ENCODE data around the gene KDM6B. TPM values are rescaled to one million over a fixed set of nuclear protein-coding genes. Genes with fewer than 3 reads are reported as not detected.

The KDM6B gene
- polyA plus RNA-seq, 1 donor from 2014 or later, result 2.5 TPM

- Histone ChIP-seq H3F3A (ENCODE audit: insufficient read depth, low read length, poor library complexity, severe bottlenecking) (peaks cover 11% of the 10 kb centered on the region), H3K9me3 (ENCODE audit: low read length) (no peaks in the 10 kb centered on the region), H2AFZ (ENCODE audit: low read depth, low read length) (no peak overlapping the region), H3K4me3 (ENCODE audit: low read length) (no peak overlapping the region), H4K20me1 (ENCODE audit: insufficient read depth) (peaks cover 69% of the 10 kb centered on the region), H3K4me2 (ENCODE audit: low read length) (no peak overlapping the region), H3K79me2 (replicated peaks; ENCODE audit: insufficient read depth, low read length) (peaks cover 21% of the 10 kb centered on the region), H3K36me3 (ENCODE audit: insufficient read depth, low read length) (peaks cover 8% of the 10 kb centered on the region), H3K27me3 (ENCODE audit: insufficient read depth, low read depth, low read length) (no peaks in the 10 kb centered on the region), H3K9me2 (ENCODE audit: insufficient read depth, low read length) (no peaks in the 10 kb centered on the region), H3K27ac (ENCODE audit: low read length) (no peak overlapping the region), H3K9ac (ENCODE audit: low read length) (no peak overlapping the region)
- TF ChIP-seq EP300 (conservative IDR thresholded peaks at IDR 0.05; ENCODE audit: poor library complexity, severe bottlenecking) (no peak), TAF1 (IDR thresholded peaks at IDR 0.05; ENCODE audit: low read depth) (no peak), EZH2 (IDR thresholded peaks at IDR 0.05; ENCODE audit: borderline replicate concordance, insufficient read depth, low read length, poor library complexity, severe bottlenecking) (no peak), SMC3 (conservative IDR thresholded peaks at IDR 0.05; ENCODE audit: poor library complexity) (no peak), POLR2AphosphoS5 (IDR thresholded peaks at IDR 0.05) (no peak), MXI1 (conservative IDR thresholded peaks at IDR 0.05; ENCODE audit: poor library complexity, severe bottlenecking) (no peak), CTCF (IDR thresholded peaks at IDR 0.05; ENCODE audit: poor library complexity, severe bottlenecking) (no peak)
These were observed 15.2 kb downstream of the KDM6B start for GRCh38 chr17:7849130-7849750.

GRCh38 chr17:7849751-7850504 lies 15.9 kb downstream of the KDM6B start:
- no peaks in the 10 kb centered on the region for H3K27me3 ChIP-seq (ENCODE audit: insufficient read depth, low read depth, low read length)
- peaks cover 62% of the 10 kb centered on the region for H4K20me1 ChIP-seq (ENCODE audit: insufficient read depth)
- peaks cover 11% of the 10 kb centered on the region for H3F3A ChIP-seq (ENCODE audit: insufficient read depth, low read length, poor library complexity, severe bottlenecking)
- no peaks in the 10 kb centered on the region for H3K9me2 ChIP-seq (ENCODE audit: insufficient read depth, low read length)
- peaks cover 8% of the 10 kb centered on the region for H3K36me3 ChIP-seq (ENCODE audit: insufficient read depth, low read length)
- no peaks in the 10 kb centered on the region for H3K9me3 ChIP-seq (ENCODE audit: low read length)
- TF ChIP-seq EP300 (conservative IDR thresholded peaks at IDR 0.05; ENCODE audit: poor library complexity, severe bottlenecking) (no peak), REST (IDR thresholded peaks at IDR 0.05; ENCODE audit: borderline replicate concordance) (no peak), SMC3 (conservative IDR thresholded peaks at IDR 0.05; ENCODE audit: poor library complexity) (no peak), RAD21 (conservative IDR thresholded peaks at IDR 0.05) (no peak), POLR2AphosphoS5 (IDR thresholded peaks at IDR 0.05) (no peak)
- H2AFZ ChIP-seq (ENCODE audit: low read depth, low read length), result no peak overlapping the region
- H3K4me2 ChIP-seq (ENCODE audit: low read length), result no peak overlapping the region
- peaks cover 18% of the 10 kb centered on the region for H3K79me2 ChIP-seq (replicated peaks; ENCODE audit: insufficient read depth, low read length)
- no peak overlapping the region for H3K4me3 ChIP-seq (ENCODE audit: low read length)
- no peak overlapping the region for H3K9ac ChIP-seq (ENCODE audit: low read length)
- no peak overlapping the region for H3K27ac ChIP-seq (ENCODE audit: low read length)

Data from neural cell (in vitro differentiated cells).